HepG2 (cell line): ENCODE data around the gene KISS1R. TPM values are rescaled to one million over a fixed set of nuclear protein-coding genes. Genes with fewer than 3 reads are reported as not detected.

Experiments used
- CHD2 ChIP-seq: IDR thresholded peaks from 2 replicates; pipeline ENCODE4 v1.6.1; 2011; ENCODE audit warnings: low read depth, low read length, improper control_type of control experiment
- HIVEP1 ChIP-seq: sonication (generic); formaldehyde crosslinking; IDR thresholded peaks from 2 replicates; pipeline ENCODE4 v1.4.0; 2020; ENCODE audit warnings: mild to moderate bottlenecking, missing genetic modification reagents
- KMT2B ChIP-seq: IDR thresholded peaks from 2 replicates; pipeline ENCODE4 v1.6.1; 2016; ENCODE audit warnings: missing genetic modification reagents, missing compliant biosample characterization
- POLR2A ChIP-seq, 2 experiments: IDR thresholded peaks; 2 replicates each; pipeline ENCODE4 v1.6.1; 2011; ENCODE audit warnings: low read depth in 2 of 2, low read length in 2 of 2, mild to moderate bottlenecking in 1 of 2, moderate library complexity in 1 of 2; ENCODE audit not compliant: insufficient read depth in 1 of 2
- RARA ChIP-seq: IDR thresholded peaks from 2 replicates; pipeline ENCODE4 v1.6.1; 2016; ENCODE audit warnings: missing genetic modification reagents, missing compliant biosample characterization
- RARG ChIP-seq: sonication (generic); formaldehyde crosslinking; IDR thresholded peaks from 2 replicates; pipeline ENCODE4 v1.4.0; 2020; ENCODE audit warnings: low read depth, mild to moderate bottlenecking, missing genetic modification reagents
- SNAPC2 ChIP-seq: sonication (generic); formaldehyde crosslinking; IDR thresholded peaks from 2 replicates; pipeline ENCODE4 v1.8.1; 2022; ENCODE audit warnings: mild to moderate bottlenecking, missing genetic modification reagents
- SNRNP70 ChIP-seq: fragments of 200-400 bp; formaldehyde crosslinking; IDR thresholded peaks from 2 replicates; pipeline ENCODE4 v1.6.1; 2017; ENCODE audit warnings: mild to moderate bottlenecking, low read depth, low read length, moderate library complexity
- SP1 ChIP-seq, 2 experiments: fragments of 450-650 bp in 1 of 2; sonication (generic) in 1 of 2; formaldehyde crosslinking in 1 of 2; IDR thresholded peaks; 2 replicates each; pipeline versions ENCODE4 v1.4.0 to v1.6.1; 2016 to 2020; ENCODE audit warnings: missing genetic modification reagents in 1 of 2
- ZFYVE20 ChIP-seq: sonication (generic); formaldehyde crosslinking; IDR thresholded peaks from 2 replicates; pipeline ENCODE4 v1.8.0; 2023; ENCODE audit warnings: low read depth, mild to moderate bottlenecking, moderate library complexity, missing genetic modification reagents, borderline replicate concordance
- ZMYM2 ChIP-seq: sonication (generic); formaldehyde crosslinking; IDR thresholded peaks from 2 replicates; pipeline ENCODE4 v1.8.0; 2022; ENCODE audit warnings: mild to moderate bottlenecking, missing genetic modification reagents
- ZNF121 ChIP-seq: sonication (generic); formaldehyde crosslinking; IDR thresholded peaks from 2 replicates; pipeline ENCODE4 v1.5.0; 2020; ENCODE audit warnings: mild to moderate bottlenecking, missing genetic modification reagents
- ZNF230 ChIP-seq: sonication (generic); formaldehyde crosslinking; IDR thresholded peaks from 2 replicates; pipeline ENCODE4 v1.4.0; 2020; ENCODE audit warnings: mild to moderate bottlenecking, missing genetic modification reagents
- ZNF235 ChIP-seq: sonication (generic); formaldehyde crosslinking; IDR thresholded peaks from 2 replicates; pipeline ENCODE4 v1.8.1; 2023; ENCODE audit warnings: mild to moderate bottlenecking, missing genetic modification reagents, borderline replicate concordance
- ZNF468 ChIP-seq: sonication (generic); formaldehyde crosslinking; IDR thresholded peaks from 2 replicates; pipeline ENCODE4 v1.8.0; 2022; ENCODE audit warnings: mild to moderate bottlenecking, moderate library complexity, missing genetic modification reagents
- ZNF607 ChIP-seq: sonication (generic); formaldehyde crosslinking; IDR thresholded peaks from 2 replicates; pipeline ENCODE4 v1.5.1; 2020; ENCODE audit warnings: missing genetic modification reagents, mild to moderate bottlenecking, borderline replicate concordance
- ZNF724P ChIP-seq: sonication (generic); formaldehyde crosslinking; IDR thresholded peaks from 2 replicates; pipeline ENCODE4 v1.8.0; 2022; ENCODE audit warnings: missing genetic modification reagents, borderline replicate concordance
- polyA plus RNA-seq, 8 experiments: library from polyadenylated mRNA; depleted of rRNA in 3 of 8; stranded (reverse) in 7 of 8; unstranded in 1 of 8; fragments of >200 nt; fragmentation: Illumina TruSeq in 4 of 8; extraction: Trizol in 4 of 8; gene quantifications; 2 replicates each; pipeline versions ENCODE4 v1.2.1 to v1.2.3, GENCODE V29; 2011 to 2016; ENCODE audit warnings: low read depth in 4 of 8, missing spikeins in 1 of 8, mixed read lengths in 1 of 8; ENCODE audit not compliant: insufficient read depth in 1 of 8
- total RNA-seq, 5 experiments: library from RNA; depleted of rRNA; stranded (reverse); fragments of >200 nt; fragmentation: Illumina TruSeq; extraction: Trizol; gene quantifications; 2 replicates each; pipeline ENCODE4 v1.2.3, GENCODE V29; 2016; ENCODE audit warnings: low read depth in 1 of 5
- TF ChIP-seq, protein P1 (sequence below): sonication (generic); formaldehyde crosslinking; IDR thresholded peaks from 2 replicates; pipeline ENCODE4 v1.4.0; 2020; ENCODE audit warnings: mild to moderate bottlenecking, missing genetic modification reagents
- TF ChIP-seq, protein P2 (sequence below): sonication (generic); formaldehyde crosslinking; IDR thresholded peaks from 2 replicates; pipeline ENCODE4 v1.5.1; 2020; ENCODE audit warnings: missing genetic modification reagents, mild to moderate bottlenecking, borderline replicate concordance
- TF ChIP-seq, protein P3 (sequence below), 2 experiments: sonication (generic) in 1 of 2; formaldehyde crosslinking in 1 of 2; IDR thresholded peaks; 2 replicates each; pipeline versions ENCODE4 v1.4.0 to v1.6.1; 2018 to 2020; ENCODE audit warnings: missing genetic modification reagents in 2 of 2, borderline replicate concordance in 1 of 2, low read depth in 1 of 2, mild to moderate bottlenecking in 1 of 2, missing biosample characterization in 1 of 2
- TF ChIP-seq, protein P4 (sequence below): sonication (generic); formaldehyde crosslinking; IDR thresholded peaks from 2 replicates; pipeline ENCODE4 v1.4.0; 2020; ENCODE audit warnings: missing genetic modification reagents
- TF ChIP-seq, protein P5 (sequence below): sonication (generic); formaldehyde crosslinking; IDR thresholded peaks from 2 replicates; pipeline ENCODE4 v1.4.0; 2020; ENCODE audit warnings: missing genetic modification reagents, borderline replicate concordance

The KISS1R gene
- total and polyA plus RNA-seq, 2 of the 13 experiments (the other 11 are each of a cell fraction or from before 2014, with no cell fraction given), result 1.1 to 10.2 TPM

DNA sequence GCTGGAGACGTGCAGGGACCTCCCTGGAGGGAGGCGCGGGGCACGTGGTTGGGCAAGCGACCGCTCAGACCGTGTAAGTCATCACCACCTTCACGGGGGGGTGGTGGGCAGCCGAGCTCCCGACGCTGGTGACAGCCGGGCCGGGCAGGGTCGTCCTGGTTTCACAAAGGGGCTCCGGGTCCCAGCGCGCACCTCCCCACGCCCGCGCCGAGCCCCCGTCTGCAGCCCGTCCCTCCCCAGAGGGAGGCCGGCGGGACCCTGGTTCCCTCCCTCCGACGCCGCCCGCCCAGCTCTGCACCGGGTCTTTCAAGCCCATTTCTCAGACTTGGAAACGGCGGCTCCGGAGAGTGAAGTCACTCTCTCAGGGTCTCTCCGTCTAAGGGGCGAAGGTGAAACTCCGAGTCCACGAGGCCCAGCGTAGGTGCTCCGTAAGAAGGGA lies 8.0 kb downstream of the KISS1R start (continued):
- TF ChIP-seq, protein P1, sequence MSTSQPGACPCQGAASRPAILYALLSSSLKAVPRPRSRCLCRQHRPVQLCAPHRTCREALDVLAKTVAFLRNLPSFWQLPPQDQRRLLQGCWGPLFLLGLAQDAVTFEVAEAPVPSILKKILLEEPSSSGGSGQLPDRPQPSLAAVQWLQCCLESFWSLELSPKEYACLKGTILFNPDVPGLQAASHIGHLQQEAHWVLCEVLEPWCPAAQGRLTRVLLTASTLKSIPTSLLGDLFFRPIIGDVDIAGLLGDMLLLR, result 0 out of 2 replicates have a peak, but pooled peaks have one; percentile 82
- TF ChIP-seq ZNF607 (peak; percentile 48; the same call in 1 of the 2 replicates), RARA (no peak), ZNF235 (CRISPR knock-in tag) (peak; percentile 24; the same call in 1 of the 2 replicates), ZNF468 (no peak), ZFYVE20 (CRISPR knock-in tag) (no peak), ZMYM2 (CRISPR knock-in tag) (peak; percentile 75; the same call in 1 of the 2 replicates), CHD2 (no peak), RARG (CRISPR knock-in tag) (no peak), SNAPC2 (CRISPR knock-in tag) (0 out of 2 replicates have a peak, but pooled peaks have one; percentile 16), POLR2A (IDR thresholded peaks at IDR 0.05; ENCODE audit: insufficient read depth in 1 of 2, low read depth in 2 of 2, low read length in 2 of 2) (peak in 1 of 2 experiments; percentile 8; a peak in 1 of 4 replicates), SP1 (IDR thresholded peaks at IDR 0.05) (no peak), SP1 (CRISPR knock-in tag; IDR thresholded peaks at IDR 0.05) (peak; percentile 37; the same call in 1 of the 2 replicates), ZNF724P (no peak), HIVEP1 (CRISPR knock-in tag) (no peak), SNRNP70 (no peak), ZNF230 (CRISPR knock-in tag) (0 out of 2 replicates have a peak, but pooled peaks have one; percentile 56), KMT2B (CRISPR knock-in tag) (0 out of 2 replicates have a peak, but pooled peaks have one; percentile 48), ZNF121 (CRISPR knock-in tag) (no peak)
- TF ChIP-seq, protein P2, sequence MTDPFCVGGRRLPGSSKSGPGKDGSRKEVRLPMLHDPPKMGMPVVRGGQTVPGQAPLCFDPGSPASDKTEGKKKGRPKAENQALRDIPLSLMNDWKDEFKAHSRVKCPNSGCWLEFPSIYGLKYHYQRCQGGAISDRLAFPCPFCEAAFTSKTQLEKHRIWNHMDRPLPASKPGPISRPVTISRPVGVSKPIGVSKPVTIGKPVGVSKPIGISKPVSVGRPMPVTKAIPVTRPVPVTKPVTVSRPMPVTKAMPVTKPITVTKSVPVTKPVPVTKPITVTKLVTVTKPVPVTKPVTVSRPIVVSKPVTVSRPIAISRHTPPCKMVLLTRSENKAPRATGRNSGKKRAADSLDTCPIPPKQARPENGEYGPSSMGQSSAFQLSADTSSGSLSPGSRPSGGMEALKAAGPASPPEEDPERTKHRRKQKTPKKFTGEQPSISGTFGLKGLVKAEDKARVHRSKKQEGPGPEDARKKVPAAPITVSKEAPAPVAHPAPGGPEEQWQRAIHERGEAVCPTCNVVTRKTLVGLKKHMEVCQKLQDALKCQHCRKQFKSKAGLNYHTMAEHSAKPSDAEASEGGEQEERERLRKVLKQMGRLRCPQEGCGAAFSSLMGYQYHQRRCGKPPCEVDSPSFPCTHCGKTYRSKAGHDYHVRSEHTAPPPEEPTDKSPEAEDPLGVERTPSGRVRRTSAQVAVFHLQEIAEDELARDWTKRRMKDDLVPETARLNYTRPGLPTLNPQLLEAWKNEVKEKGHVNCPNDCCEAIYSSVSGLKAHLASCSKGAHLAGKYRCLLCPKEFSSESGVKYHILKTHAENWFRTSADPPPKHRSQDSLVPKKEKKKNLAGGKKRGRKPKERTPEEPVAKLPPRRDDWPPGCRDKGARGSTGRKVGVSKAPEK (CRISPR knock-in tag), result no peak
- TF ChIP-seq, protein P3, sequence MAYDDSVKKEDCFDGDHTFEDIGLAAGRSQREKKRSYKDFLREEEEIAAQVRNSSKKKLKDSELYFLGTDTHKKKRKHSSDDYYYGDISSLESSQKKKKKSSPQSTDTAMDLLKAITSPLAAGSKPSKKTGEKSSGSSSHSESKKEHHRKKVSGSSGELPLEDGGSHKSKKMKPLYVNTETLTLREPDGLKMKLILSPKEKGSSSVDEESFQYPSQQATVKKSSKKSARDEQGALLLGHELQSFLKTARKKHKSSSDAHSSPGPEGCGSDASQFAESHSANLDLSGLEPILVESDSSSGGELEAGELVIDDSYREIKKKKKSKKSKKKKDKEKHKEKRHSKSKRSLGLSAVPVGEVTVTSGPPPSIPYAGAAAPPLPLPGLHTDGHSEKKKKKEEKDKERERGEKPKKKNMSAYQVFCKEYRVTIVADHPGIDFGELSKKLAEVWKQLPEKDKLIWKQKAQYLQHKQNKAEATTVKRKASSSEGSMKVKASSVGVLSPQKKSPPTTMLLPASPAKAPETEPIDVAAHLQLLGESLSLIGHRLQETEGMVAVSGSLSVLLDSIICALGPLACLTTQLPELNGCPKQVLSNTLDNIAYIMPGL (CRISPR knock-in tag; IDR thresholded peaks at IDR 0.05; ENCODE audit: borderline replicate concordance in 1 of 2, low read depth in 1 of 2), result peak in 1 of 2 experiments; percentile 48; a peak in 2 of 4 replicates
- TF ChIP-seq, protein P4, sequence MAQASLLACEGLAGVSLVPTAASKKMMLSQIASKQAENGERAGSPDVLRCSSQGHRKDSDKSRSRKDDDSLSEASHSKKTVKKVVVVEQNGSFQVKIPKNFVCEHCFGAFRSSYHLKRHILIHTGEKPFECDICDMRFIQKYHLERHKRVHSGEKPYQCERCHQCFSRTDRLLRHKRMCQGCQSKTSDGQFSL, result 0 out of 2 replicates have a peak, but pooled peaks have one; percentile 26
- TF ChIP-seq, protein P5, sequence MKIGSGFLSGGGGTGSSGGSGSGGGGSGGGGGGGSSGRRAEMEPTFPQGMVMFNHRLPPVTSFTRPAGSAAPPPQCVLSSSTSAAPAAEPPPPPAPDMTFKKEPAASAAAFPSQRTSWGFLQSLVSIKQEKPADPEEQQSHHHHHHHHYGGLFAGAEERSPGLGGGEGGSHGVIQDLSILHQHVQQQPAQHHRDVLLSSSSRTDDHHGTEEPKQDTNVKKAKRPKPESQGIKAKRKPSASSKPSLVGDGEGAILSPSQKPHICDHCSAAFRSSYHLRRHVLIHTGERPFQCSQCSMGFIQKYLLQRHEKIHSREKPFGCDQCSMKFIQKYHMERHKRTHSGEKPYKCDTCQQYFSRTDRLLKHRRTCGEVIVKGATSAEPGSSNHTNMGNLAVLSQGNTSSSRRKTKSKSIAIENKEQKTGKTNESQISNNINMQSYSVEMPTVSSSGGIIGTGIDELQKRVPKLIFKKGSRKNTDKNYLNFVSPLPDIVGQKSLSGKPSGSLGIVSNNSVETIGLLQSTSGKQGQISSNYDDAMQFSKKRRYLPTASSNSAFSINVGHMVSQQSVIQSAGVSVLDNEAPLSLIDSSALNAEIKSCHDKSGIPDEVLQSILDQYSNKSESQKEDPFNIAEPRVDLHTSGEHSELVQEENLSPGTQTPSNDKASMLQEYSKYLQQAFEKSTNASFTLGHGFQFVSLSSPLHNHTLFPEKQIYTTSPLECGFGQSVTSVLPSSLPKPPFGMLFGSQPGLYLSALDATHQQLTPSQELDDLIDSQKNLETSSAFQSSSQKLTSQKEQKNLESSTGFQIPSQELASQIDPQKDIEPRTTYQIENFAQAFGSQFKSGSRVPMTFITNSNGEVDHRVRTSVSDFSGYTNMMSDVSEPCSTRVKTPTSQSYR (CRISPR knock-in tag), result no peak
